Measurements from ENCODE around the gene KLK6.

The KLK6 gene

DNA sequence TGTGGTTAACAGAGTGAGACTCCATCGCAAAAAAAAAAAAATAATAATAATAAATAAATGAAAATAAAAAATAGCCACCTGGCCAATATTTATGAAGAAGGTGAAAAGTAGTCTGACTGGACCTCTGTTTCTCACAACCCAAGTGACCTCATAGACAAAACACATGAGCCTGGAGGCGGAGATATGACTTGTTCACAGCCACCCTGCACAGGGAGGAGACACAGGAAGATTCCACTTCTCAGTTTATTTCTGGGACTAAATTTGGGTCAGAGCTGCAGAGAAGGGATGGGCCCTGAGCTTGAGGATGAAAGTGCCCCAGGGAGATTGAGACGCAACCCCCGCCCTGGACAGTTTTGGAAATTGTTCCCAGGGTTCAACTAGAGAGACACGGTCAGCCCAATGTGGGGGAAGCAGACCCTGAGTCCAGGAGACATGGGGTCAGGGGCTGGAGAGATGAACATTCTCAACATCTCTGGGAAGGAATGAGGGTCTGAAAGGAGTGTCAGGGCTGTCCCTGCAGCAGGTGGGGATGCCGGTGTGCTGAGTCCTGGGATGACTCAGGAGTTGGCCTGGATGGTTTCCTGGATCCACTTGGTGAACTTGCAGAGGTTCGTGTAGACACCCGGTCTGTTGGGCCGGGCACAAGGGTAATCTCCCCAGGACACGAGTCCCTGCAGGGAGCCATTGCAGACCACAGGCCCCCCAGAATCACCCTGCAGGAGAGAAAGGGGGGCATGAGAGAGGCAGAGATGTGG lies 26.1 kb downstream of the KLK6 start:
- no peak overlapping the region for H3K4me3 ChIP-seq (ENCODE audit: low read depth in 1 of 2, low read length in 2 of 2)
- no peaks in the 10 kb centered on the region for H3K36me3 ChIP-seq (ENCODE audit: control insufficient read depth in 1 of 2, insufficient read depth in 2 of 2, low read length in 2 of 2)
- H3K4me1 ChIP-seq (ENCODE audit: control insufficient read depth in 1 of 2, insufficient read depth in 2 of 2, low read length in 2 of 2), result no peaks in the 10 kb centered on the region
- H3K27me3 ChIP-seq (ENCODE audit: low read depth, low read length), result no peaks in the 10 kb centered on the region
- H3K9me3 ChIP-seq (ENCODE audit: control insufficient read depth in 1 of 2, low read length in 2 of 2), result peaks cover 0 to 11% of the 10 kb centered on the region in 2 donors
- H3K27ac ChIP-seq (ENCODE audit: low read length), result no peak overlapping the region

DNA sequence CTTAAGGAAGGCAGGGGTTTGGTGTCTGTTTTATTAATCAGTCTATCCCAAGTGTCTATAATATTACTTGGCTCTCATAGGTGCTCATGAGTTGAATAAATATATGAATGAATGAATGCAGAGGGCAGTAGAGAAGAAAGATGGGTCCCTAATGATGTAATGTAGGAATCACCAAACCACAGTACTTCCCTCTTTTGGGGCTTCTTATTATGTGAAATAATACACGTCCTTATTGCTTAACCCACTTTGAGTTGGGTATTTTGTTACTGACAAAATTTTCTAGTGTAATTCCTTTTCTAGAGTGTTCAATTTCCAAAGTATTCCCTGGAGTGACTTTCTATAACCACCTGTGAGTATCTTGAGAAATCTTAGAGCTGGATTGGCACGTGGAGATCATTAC lies 29.8 kb downstream of the KLK6 start:
- peaks cover 0 to 11% of the 10 kb centered on the region in 2 donors for H3K9me3 ChIP-seq (ENCODE audit: control insufficient read depth in 1 of 2, low read length in 2 of 2)
- no peaks in the 10 kb centered on the region for H3K27me3 ChIP-seq (ENCODE audit: low read depth, low read length)
- no peak overlapping the region for H3K27ac ChIP-seq (ENCODE audit: low read length)
- no peaks in the 10 kb centered on the region for H3K36me3 ChIP-seq (ENCODE audit: control insufficient read depth in 1 of 2, insufficient read depth in 2 of 2, low read length in 2 of 2)
- H3K4me1 ChIP-seq (ENCODE audit: control insufficient read depth in 1 of 2, insufficient read depth in 2 of 2, low read length in 2 of 2), result no peaks in the 10 kb centered on the region
- H3K4me3 ChIP-seq (ENCODE audit: low read depth in 1 of 2, low read length in 2 of 2), result no peak overlapping the region

DNA sequence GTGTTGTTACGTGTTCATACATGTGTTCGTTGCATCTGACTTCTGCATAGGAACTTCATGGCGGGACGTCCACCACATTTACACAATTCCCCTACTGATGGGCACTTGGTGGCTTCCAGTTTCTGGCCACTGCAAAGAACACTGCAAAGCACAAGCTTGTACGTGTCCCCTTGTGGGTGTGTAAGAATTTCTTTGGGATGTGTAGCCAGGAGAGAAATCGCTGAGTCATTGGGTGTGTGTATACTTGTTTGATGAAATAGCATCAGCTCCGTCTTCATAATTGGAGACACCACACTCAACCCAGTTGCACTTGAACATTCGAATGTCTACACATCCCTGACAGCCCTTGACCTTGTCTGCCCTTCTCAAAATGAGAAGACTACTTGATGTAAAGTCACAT lies 35.8 kb downstream of the KLK6 start:
- Histone ChIP-seq H3K9me3 (ENCODE audit: control insufficient read depth in 1 of 2, low read length in 2 of 2) (no peaks in the 10 kb centered on the region), H3K36me3 (ENCODE audit: control insufficient read depth in 1 of 2, insufficient read depth in 2 of 2, low read length in 2 of 2) (no peaks in the 10 kb centered on the region), H3K4me1 (ENCODE audit: control insufficient read depth in 1 of 2, insufficient read depth in 2 of 2, low read length in 2 of 2) (no peaks in the 10 kb centered on the region), H3K27me3 (ENCODE audit: low read depth, low read length) (peaks cover 3% of the 10 kb centered on the region), H3K4me3 (ENCODE audit: low read depth in 1 of 2, low read length in 2 of 2) (no peak overlapping the region), H3K27ac (ENCODE audit: low read length) (no peak overlapping the region)

DNA sequence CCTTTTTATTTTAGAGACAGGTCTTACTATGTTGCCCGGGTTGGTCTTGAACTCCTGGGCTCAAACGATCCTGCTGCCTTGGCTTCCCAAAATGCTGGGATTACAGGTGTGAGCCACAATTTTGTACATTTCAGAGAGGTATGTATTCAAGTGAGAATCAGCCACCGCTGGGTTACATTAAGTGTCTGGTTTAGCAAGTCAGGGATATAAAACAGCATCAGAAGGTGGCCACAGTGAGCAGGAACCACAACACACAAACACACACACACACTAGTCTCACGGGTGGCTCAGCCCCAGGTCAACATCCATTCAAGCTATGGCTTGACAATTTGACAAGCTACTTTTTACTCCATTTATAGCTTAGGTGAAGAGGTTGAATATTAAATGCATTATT lies 36.7 kb downstream of the KLK6 start:
- no peaks in the 10 kb centered on the region for H3K9me3 ChIP-seq (ENCODE audit: control insufficient read depth in 1 of 2, low read length in 2 of 2)
- no peaks in the 10 kb centered on the region for H3K36me3 ChIP-seq (ENCODE audit: control insufficient read depth in 1 of 2, insufficient read depth in 2 of 2, low read length in 2 of 2)
- H3K4me3 ChIP-seq (ENCODE audit: low read depth in 1 of 2, low read length in 2 of 2), result no peak overlapping the region
- no peaks in the 10 kb centered on the region for H3K4me1 ChIP-seq (ENCODE audit: control insufficient read depth in 1 of 2, insufficient read depth in 2 of 2, low read length in 2 of 2)
- H3K27me3 ChIP-seq (ENCODE audit: low read depth, low read length), result peaks cover 5% of the 10 kb centered on the region
- H3K27ac ChIP-seq (ENCODE audit: low read length), result no peak overlapping the region

DNA sequence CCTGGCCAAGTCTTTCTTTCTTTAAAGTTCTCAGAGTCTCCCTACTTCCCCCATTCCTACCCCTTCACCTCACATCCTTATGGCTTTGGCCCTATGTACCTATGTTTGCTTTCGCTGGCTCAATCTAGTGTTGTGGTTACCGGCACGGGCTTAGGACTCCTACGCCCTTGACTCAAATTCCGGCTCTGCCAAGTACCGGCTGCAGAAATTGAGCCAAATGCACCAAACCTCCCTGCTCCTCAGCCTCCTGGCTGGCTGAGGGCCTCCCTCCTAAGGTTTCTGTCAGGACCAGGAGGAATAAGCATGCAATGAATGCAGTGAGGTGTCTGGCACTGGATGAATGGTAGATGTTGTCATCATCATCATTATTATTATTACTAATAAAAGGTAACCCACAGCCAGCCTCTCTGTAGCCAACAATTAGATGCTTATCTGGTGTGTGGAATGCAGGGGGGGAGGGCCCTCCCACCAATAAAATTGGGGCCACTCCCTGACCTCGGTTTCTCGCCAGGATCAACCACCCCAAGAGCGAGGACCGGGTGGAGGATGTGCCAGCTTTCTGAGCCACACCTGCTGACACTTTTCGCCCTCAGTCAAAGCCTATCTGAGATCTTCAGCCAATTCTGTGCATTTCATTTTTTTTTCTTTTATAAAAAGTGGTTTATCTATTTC lies 37.2 kb downstream of the KLK6 start:
- no peaks in the 10 kb centered on the region for H3K36me3 ChIP-seq (ENCODE audit: control insufficient read depth in 1 of 2, insufficient read depth in 2 of 2, low read length in 2 of 2)
- no peak overlapping the region for H3K27ac ChIP-seq (ENCODE audit: low read length)
- no peaks in the 10 kb centered on the region for H3K4me1 ChIP-seq (ENCODE audit: control insufficient read depth in 1 of 2, insufficient read depth in 2 of 2, low read length in 2 of 2)
- H3K4me3 ChIP-seq (ENCODE audit: low read depth in 1 of 2, low read length in 2 of 2), result no peak overlapping the region
- H3K9me3 ChIP-seq (ENCODE audit: control insufficient read depth in 1 of 2, low read length in 2 of 2), result no peaks in the 10 kb centered on the region
- H3K27me3 ChIP-seq (ENCODE audit: low read depth, low read length), result peaks cover 5% of the 10 kb centered on the region

DNA sequence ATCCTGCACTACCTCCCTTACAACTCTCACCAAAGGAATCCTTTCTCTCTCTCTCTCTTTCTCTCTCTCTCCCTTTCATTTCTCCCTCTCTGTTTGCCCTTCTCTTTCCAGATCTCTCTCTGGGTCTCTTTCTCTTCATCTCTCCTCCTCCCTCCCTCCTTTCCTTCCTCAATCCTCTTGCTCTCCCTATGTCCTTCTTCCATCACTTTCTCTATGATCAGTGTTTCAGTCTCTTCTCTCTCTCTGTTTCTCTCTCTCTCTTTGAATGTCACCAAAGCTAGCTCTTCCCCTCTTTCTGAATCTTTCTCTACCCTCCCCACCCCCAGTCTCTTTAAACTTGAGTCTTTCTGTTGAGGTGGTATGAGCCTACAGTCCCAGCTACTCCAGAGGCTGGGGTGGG lies 38.4 kb downstream of the KLK6 start:
- no peak overlapping the region for H3K27ac ChIP-seq (ENCODE audit: low read length)
- H3K4me3 ChIP-seq (ENCODE audit: low read depth in 1 of 2, low read length in 2 of 2), result no peak overlapping the region
- H3K36me3 ChIP-seq (ENCODE audit: control insufficient read depth in 1 of 2, insufficient read depth in 2 of 2, low read length in 2 of 2), result no peaks in the 10 kb centered on the region
- H3K27me3 ChIP-seq (ENCODE audit: low read depth, low read length), result peaks cover 5% of the 10 kb centered on the region
- no peaks in the 10 kb centered on the region for H3K9me3 ChIP-seq (ENCODE audit: control insufficient read depth in 1 of 2, low read length in 2 of 2)
- no peaks in the 10 kb centered on the region for H3K4me1 ChIP-seq (ENCODE audit: control insufficient read depth in 1 of 2, insufficient read depth in 2 of 2, low read length in 2 of 2)

DNA sequence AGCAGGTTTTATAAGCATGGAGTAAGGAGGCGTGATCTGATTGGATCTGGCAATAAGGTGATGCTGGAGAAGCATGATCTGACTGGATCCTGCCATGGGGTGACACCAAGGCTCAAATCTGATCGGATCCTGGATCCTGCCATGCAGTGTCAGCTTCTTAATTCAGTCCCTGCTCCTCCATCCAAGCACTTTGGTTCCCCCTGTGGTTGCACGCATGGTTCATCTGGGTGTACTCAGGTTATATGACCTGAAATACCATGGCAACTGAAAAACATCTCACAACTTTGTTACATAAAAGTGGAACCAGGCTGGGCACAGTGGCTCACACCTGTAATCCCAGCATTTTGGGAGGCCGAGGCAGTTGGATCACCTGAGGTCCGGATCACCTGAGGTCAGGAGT lies 40.6 kb downstream of the KLK6 start:
- Histone ChIP-seq H3K9me3 (ENCODE audit: control insufficient read depth in 1 of 2, low read length in 2 of 2) (no peaks in the 10 kb centered on the region), H3K27ac (ENCODE audit: low read length) (no peak overlapping the region), H3K4me3 (ENCODE audit: low read depth in 1 of 2, low read length in 2 of 2) (no peak overlapping the region), H3K36me3 (ENCODE audit: control insufficient read depth in 1 of 2, insufficient read depth in 2 of 2, low read length in 2 of 2) (no peaks in the 10 kb centered on the region), H3K27me3 (ENCODE audit: low read depth, low read length) (peaks cover 5% of the 10 kb centered on the region), H3K4me1 (ENCODE audit: control insufficient read depth in 1 of 2, insufficient read depth in 2 of 2, low read length in 2 of 2) (no peaks in the 10 kb centered on the region)

DNA sequence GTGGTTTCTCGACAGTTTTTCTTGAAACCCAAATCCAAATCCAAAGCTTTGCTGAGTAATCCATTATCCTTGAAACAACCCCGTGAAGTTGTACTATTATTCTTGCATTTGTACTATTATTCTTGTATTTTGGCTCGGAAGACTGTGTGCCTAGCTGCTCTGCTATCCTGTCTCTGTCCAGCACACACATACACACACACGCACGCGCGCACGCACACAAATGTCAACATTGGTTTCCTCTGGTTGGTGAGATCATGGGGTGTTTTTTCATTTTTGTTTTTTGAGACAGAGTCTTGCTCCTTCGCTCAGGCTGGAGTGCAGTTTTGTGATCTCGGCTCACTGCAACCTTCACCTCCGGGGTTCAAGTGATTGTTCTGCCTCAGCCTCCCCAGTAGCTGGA lies 43.2 kb downstream of the KLK6 start:
- no peak overlapping the region for H3K27ac ChIP-seq (ENCODE audit: low read length)
- H3K9me3 ChIP-seq (ENCODE audit: control insufficient read depth in 1 of 2, low read length in 2 of 2), result no peaks in the 10 kb centered on the region
- no peaks in the 10 kb centered on the region for H3K36me3 ChIP-seq (ENCODE audit: control insufficient read depth in 1 of 2, insufficient read depth in 2 of 2, low read length in 2 of 2)
- H3K4me1 ChIP-seq (ENCODE audit: control insufficient read depth in 1 of 2, insufficient read depth in 2 of 2, low read length in 2 of 2), result no peaks in the 10 kb centered on the region
- H3K4me3 ChIP-seq (ENCODE audit: low read depth in 1 of 2, low read length in 2 of 2), result no peak overlapping the region
- H3K27me3 ChIP-seq (ENCODE audit: low read depth, low read length), result peaks cover 5% of the 10 kb centered on the region

DNA sequence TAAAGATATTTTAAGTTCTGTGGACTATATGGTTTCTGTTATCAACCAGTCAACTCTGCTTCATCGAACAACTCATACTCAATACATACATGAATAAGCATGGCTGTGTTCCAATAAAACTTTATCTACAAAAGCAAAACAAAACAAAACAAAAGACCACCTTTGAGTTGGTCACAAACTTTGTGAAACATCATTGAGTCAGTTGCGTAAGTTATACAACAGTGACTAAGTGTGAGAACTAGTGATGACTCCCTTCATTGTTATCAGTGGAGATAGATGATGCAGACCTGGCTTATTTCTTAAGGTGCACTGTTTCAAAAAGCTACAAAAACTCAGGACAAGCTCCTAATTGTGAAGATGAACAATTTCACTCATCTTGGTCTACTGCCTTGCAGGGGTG lies 43.7 kb downstream of the KLK6 start:
- no peaks in the 10 kb centered on the region for H3K9me3 ChIP-seq (ENCODE audit: control insufficient read depth in 1 of 2, low read length in 2 of 2)
- no peaks in the 10 kb centered on the region for H3K36me3 ChIP-seq (ENCODE audit: control insufficient read depth in 1 of 2, insufficient read depth in 2 of 2, low read length in 2 of 2)
- no peak overlapping the region for H3K27ac ChIP-seq (ENCODE audit: low read length)
- no peak overlapping the region for H3K4me3 ChIP-seq (ENCODE audit: low read depth in 1 of 2, low read length in 2 of 2)
- peaks cover 5% of the 10 kb centered on the region for H3K27me3 ChIP-seq (ENCODE audit: low read depth, low read length)
- no peaks in the 10 kb centered on the region for H3K4me1 ChIP-seq (ENCODE audit: control insufficient read depth in 1 of 2, insufficient read depth in 2 of 2, low read length in 2 of 2)

DNA sequence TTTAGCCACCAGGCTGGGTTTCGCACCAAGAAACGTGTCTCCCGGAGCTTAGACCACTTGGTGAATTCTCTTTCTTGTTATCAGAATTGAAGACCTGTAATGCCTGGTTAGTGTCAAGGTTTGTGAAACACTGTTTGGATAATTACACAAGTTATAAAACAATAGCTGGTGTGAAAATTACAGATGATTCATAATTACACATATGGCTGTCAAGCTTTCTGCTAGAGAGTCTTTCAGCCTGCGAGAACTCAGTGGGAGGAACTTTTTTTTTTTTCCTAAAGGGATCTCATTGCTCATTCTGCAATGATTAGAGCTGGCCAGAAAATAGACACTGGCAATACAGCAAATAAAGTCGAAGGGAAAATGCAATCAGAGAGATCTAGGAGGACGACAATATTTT lies 44.8 kb downstream of the KLK6 start:
- H3K9me3 ChIP-seq (ENCODE audit: control insufficient read depth in 1 of 2, low read length in 2 of 2), result no peaks in the 10 kb centered on the region
- H3K4me3 ChIP-seq (ENCODE audit: low read depth in 1 of 2, low read length in 2 of 2), result no peak overlapping the region
- no peaks in the 10 kb centered on the region for H3K36me3 ChIP-seq (ENCODE audit: control insufficient read depth in 1 of 2, insufficient read depth in 2 of 2, low read length in 2 of 2)
- H3K27me3 ChIP-seq (ENCODE audit: low read depth, low read length), result peaks cover 5% of the 10 kb centered on the region
- no peaks in the 10 kb centered on the region for H3K4me1 ChIP-seq (ENCODE audit: control insufficient read depth in 1 of 2, insufficient read depth in 2 of 2, low read length in 2 of 2)
- H3K27ac ChIP-seq (ENCODE audit: low read length), result no peak overlapping the region

DNA sequence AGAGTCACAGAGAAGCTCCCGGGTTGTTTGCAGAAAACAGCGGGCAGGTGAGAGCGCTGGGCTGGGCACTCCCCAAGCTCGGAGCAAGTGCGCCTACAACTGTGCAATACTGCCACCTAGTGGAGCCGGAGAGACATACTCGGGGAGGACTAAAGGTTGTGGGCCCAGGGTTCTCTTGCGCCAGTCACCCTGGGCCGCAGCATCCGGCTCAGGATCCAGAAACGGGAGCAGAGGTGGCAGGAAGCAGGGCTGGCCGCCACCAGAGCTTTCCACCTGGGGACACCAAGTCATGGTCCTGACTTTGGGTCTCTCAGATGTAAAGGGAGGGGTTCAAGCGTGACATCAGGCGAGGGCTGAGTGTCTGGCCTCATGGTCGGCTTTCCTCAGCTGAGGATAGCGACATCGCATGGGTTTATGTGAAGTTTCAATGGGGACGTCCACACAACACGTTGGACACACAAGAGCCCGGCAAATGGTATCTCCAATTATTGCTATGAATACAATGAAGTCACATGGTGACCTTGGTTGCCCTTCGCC lies 47.0 kb downstream of the KLK6 start:
- Histone ChIP-seq H3K9me3 (ENCODE audit: control insufficient read depth in 1 of 2, low read length in 2 of 2) (no peaks in the 10 kb centered on the region), H3K4me1 (ENCODE audit: control insufficient read depth in 1 of 2, insufficient read depth in 2 of 2, low read length in 2 of 2) (no peaks in the 10 kb centered on the region), H3K4me3 (ENCODE audit: low read depth in 1 of 2, low read length in 2 of 2) (no peak overlapping the region), H3K36me3 (ENCODE audit: control insufficient read depth in 1 of 2, insufficient read depth in 2 of 2, low read length in 2 of 2) (no peaks in the 10 kb centered on the region), H3K27ac (ENCODE audit: low read length) (no peak overlapping the region), H3K27me3 (ENCODE audit: low read depth, low read length) (no peaks in the 10 kb centered on the region)

Measured in muscle layer of duodenum (tissue), 2 donors.